ENCODE results near the gene ASS1.

The ASS1 gene

DNA sequence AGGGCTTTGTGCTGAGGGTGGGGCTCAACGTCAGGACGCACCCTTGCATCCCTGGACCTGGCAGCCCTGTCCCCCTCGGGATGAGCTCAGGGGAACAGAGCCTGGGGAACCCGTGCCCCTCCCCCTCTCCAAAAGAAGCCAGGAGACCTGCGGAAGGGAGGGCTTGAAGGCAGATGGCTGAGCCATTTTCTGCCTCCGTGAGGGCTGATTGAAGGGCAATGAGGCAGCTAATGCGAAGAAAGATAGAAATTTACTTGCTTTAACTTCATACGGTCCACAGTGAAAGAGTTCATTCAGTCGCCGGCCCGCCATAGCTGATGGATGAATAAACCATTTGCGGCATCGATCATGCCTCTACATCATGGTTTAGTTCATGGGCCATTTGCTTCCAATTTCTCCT, 28.8 kb downstream of the ASS1 start:
- no peak for DNase-seq (ENCODE audit: low read depth)

- DNase-seq (ENCODE audit: low read depth), result no peak
Observed at GRCh38 chr9:130474106-130474505, 29.3 kb downstream of the ASS1 start.

DNA sequence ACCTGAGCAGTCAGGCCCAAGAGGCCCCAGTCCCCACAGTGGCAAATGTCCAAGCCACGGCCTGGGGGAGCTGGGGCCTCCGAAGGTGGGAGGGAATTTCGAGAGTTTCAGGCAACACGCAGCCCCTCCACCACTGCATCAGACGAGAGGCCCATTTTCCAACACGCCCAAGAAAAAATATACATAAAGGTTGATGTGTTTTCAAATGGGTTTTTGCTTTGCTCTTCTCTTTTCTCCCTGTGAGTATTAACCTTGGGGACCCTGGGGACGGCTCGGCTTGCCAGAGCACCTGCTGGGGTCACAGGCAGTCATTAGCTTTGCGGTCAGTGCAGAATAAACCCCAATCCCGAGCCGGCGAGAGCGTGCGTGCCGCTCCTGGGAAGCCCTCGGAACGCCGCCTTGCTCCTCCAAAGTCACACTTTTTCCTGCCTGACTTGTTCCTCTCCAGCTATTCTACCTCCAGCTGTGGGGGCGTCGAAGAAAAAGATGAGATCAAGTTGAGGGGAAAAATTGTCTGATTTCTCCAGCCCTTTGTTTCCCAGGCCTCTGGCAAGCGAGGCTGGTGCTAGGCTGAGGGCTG, 31.5 kb downstream of the ASS1 start:
- no peak for DNase-seq (ENCODE audit: low read depth)

- no peak for DNase-seq (ENCODE audit: low read depth)
Observed at GRCh38 chr9:130477564-130477963, 32.8 kb downstream of the ASS1 start.

GRCh38 chr9:130478152-130478551, 33.4 kb downstream of the ASS1 start:
- DNase-seq (ENCODE audit: low read depth), result no peak

GRCh38 chr9:130478736-130479575, 34.2 kb downstream of the ASS1 start:
- no peak for DNase-seq (ENCODE audit: low read depth)

DNA sequence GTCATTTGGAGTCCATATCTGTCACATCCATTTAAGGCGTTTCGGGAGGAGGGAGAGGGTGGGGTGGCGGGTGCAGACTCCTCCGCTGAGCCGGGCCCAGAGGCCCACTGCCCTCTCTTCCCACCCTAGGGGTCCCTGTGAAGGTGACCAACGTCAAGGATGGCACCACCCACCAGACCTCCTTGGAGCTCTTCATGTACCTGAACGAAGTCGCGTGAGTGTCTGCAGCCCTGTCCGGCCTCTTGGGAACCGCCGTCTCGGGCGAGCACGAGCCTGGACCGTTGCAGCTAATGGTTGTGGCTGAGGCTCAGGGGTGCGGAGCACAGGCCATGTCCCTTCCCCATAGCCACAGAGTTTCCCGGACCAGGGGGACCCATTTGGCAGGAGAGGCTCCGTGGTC, 34.8 kb downstream of the ASS1 start:
- DNase-seq (ENCODE audit: low read depth), result no peak

GRCh38 chr9:130480673-130481072, 35.9 kb downstream of the ASS1 start:
- DNase-seq (ENCODE audit: low read depth), result no peak

GRCh38 chr9:130482463-130482862, 37.7 kb downstream of the ASS1 start:
- DNase-seq (ENCODE audit: low read depth), result no peak

- no peak for DNase-seq (ENCODE audit: low read depth)
Observed at GRCh38 chr9:130483371-130483971, 38.7 kb downstream of the ASS1 start.

GRCh38 chr9:130484362-130485072, 39.8 kb downstream of the ASS1 start:
- no peak for DNase-seq (ENCODE audit: low read depth)

DNA sequence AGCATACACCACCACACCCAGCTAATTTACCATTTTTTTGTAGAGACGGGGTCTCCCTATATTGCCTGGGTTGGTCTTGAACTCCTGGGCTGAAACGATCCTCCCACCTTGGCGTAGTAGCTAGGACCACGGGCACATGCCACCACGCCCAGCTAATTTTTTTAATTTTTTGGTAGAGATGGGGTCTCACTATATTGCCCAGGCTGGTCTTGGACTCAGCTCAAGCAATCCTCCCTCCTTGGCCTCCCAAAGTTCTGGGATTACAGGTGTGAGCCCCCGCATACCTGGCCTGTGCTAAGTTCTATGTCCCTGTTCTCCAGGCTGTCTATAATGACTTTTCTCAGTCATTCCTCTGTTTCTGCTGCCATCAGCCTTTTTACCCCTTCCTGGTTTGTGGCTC, 41.3 kb downstream of the ASS1 start:
- no peak for DNase-seq (ENCODE audit: low read depth)

DNA sequence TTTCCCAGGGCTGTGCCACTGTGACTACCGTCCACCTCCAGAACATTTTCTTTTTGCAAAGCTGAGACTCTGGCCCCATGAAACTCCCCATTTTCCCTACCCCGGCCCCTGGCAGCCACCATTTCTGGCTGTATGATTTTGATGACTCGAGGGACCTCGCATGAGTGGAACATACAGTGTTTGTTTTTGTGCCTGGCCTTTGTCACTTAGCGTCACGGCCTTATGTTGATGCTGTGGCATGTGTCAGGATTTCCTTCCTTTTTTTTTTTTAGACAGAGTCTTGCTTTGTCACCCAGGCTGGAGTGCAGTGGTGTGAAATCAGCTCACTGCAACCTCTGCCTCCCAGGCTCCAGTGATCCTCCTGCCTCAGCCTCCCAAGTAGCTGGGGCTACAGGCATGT, 42.7 kb downstream of the ASS1 start:
- no peak for DNase-seq (ENCODE audit: low read depth)

GRCh38 chr9:130488621-130489330, 44.0 kb downstream of the ASS1 start:
- DNase-seq (ENCODE audit: low read depth), result no peak

- DNase-seq (ENCODE audit: low read depth), result no peak
Observed at GRCh38 chr9:130490981-130491380, 46.2 kb downstream of the ASS1 start.

DNA sequence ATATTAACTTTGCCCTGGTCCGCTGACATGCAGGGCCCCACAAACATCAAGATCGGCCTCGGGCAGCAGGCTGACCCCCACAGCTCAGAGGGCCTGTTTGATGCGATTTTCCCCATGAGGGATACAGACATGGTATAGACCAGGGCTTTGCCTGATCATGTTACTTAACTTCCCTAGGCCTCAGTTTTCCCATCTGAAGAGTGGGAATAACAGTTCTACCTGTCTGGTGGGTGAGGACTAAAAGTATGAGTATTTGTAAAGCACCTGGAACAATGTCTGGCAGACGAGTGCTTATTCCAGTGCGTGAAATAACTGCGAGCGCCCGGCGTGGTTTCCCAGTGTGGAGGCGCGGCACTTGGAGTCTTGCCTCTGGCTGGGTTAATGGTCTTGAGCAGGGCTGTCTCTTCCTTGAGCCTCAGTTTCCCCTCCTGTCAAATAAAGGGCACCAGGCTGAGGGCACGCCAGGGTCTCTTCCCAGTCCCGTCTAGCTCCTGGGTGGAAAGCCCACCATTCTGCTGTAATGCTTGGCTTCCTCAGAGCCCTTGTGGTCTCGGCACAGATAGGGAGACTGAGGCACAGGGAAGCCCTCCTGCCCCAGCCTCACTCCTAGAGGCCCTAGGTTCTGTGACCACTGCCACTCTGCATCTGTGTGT, 47.2 kb downstream of the ASS1 start:
- DNase-seq (ENCODE audit: low read depth), result no peak

- no peak for DNase-seq (ENCODE audit: low read depth)
Observed at GRCh38 chr9:130493021-130493420, 48.3 kb downstream of the ASS1 start.

- DNase-seq (ENCODE audit: low read depth), result no peak
Observed at GRCh38 chr9:130493476-130493875, 48.7 kb downstream of the ASS1 start.

DNA sequence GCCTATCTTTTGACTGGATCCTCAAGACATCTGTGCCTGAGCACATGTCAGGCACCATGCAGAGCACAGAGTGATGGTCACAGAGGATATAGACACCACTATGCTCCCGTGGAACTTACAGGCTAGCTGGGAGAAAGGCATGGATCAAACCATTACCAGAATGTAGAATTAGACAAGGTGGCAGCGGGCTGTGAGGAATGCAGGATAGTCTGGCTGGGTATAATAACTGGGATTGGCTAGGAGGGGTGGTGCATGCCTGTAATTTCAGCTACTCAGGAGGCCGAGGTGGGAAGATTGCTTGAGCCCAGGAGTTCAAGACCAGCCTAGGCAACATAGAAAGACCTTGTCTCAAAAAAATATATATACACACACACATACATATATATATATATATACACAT, 50.3 kb downstream of the ASS1 start:
- no peak for DNase-seq (ENCODE audit: low read depth)

DNA sequence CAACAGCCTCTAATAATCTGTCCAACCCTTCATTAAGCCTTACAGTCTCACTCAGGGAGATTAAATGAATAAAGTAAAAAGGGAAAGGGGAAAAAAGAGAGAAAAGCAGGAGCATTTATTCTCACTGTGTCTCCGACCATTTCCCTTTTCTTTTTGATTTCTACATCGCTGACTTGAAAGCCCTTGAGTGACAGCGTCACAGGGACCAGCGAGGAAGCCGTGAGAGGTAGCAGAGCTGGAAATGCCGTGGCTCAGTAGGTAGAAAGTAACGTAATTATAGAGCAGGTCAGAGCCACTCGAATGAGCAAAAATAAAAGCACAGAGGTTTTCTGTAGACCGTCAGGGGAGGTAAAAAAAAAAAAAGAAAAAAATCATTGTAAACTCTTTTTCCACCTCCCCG, 52.4 kb downstream of the ASS1 start:
- DNase-seq (ENCODE audit: low read depth), result no peak

DNA sequence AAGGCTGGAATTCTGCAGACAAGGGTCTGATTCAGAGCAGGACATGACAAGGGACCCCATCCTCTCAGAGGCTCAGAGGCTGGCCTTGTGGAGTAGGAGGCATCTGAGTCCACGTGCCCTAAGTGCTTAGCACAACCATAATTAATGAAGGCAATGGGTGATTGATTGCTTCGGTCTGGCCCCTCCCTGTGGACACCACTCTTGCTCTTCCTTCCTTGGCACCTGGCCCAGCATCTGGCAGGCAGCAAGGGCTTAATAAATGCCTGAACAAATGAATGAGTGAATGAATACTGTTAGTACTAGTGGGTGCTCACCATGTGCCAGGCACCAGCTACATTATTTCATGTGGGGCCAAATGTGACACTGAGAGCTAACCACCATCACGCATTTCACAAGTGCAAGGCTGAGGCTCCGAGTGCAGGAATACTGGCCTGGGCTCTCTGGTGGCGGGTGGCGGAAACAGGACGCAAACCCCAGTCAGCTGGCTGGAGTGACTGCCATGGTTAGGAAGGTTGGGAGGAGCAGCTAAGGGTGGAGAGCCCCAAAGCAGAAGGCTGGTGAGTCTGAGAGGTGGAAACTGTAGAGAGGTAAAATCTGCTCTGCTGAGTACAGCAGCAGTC, 53.6 kb downstream of the ASS1 start:
- DNase-seq (ENCODE audit: low read depth), result no peak

Measured in HS-27A (cell line).